ENCODE data around the gene SYT8. TPM values are rescaled to one million over a fixed set of nuclear protein-coding genes. Genes with fewer than 3 reads are reported as not detected.

SYT8 gene, protein sequence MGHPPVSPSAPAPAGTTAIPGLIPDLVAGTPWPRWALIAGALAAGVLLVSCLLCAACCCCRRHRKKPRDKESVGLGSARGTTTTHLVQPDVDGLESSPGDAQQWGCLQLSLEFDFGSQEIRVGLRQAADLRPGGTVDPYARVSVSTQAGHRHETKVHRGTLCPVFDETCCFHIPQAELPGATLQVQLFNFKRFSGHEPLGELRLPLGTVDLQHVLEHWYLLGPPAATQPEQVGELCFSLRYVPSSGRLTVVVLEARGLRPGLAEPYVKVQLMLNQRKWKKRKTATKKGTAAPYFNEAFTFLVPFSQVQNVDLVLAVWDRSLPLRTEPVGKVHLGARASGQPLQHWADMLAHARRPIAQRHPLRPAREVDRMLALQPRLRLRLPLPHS
- not detected in 2 replicates for total RNA-seq

DNA sequence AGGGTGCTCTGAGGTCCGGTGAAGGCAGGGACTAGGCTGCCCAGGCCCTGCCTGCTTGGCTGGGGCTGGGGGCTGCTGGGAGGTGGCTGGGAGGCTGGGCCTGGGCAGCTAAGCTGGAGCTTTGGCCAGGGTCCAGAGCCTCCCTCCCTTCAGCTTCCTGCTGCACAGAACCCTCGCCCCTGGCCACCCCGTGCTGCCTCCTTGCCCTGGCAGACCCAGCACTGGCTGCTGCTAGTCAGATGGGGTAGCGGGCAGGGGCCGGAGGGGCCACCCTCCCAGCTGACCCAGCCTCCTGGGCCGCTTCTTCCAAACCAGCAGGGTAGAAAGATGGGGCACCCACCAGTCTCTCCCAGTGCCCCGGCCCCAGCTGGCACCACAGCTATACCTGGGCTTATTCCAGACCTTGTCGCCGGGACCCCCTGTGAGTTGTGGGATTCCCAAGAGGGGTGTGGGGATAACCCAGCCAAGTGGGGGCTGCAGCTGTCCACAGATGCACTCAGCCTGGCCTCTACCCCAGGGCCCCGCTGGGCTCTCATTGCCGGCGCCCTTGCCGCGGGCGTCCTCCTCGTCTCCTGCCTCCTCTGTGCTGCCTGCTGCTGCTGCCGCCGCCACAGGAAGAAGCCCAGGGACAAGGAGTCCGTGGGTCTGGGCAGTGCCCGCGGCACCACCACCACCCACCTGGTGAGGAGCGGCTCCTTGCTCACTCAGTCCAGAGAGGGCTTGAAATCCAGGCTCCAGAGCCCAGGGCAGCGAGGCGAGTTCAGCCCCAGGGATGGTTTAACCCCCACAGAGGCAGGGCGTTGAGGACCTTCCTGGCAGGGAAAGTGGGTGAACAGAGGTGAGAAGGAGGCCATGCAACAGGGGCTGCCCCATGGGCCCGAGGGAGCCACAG, at the start of gene SYT8:
TSS of gene SYT8 (plus strand) at position 212 of the 892 bp plus-strand sequence. CDS start at position 328, 116 bp downstream.

DNA sequence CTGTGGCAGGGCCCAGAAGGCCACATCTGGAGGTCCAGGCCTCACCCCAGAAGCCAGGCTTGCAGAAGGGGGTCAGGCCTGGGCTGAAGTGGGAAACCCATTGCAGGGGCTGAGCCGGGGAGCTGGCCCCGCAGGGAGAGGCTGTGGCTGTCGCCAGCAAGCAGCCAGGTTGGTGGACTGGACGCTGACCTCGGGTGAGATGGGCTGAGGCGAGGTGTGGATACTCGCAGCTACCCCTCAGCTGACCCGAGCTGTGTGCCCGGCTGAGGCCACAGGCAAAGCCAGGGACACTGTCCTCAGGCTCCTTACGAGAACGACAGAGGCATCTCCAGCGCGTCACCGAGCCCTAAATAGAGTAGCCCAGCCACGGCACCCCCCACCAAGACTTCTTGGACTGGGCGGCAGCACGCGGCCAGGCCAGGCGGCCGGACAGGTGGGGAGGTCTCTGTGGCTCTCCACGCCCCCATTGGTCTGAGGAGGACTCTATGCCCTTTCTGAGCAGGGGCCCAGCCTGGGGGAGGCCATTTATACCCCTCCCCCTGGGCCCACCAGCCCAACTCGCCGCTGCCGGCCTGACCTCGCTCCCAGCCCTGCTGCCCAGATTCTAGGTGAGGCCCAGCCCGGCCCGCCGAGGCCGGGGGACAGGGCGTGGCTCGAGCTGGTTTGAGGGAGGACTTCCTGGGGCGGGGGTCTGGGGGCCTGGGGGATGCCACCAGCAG, 3.8 kb downstream of the SYT8 start, which contains the start of gene TNNI2:
TSS of gene TNNI2 (plus strand) at position 556 of the 719 bp plus-strand sequence. CDS start 716 bp downstream, outside the sequence.

DNA sequence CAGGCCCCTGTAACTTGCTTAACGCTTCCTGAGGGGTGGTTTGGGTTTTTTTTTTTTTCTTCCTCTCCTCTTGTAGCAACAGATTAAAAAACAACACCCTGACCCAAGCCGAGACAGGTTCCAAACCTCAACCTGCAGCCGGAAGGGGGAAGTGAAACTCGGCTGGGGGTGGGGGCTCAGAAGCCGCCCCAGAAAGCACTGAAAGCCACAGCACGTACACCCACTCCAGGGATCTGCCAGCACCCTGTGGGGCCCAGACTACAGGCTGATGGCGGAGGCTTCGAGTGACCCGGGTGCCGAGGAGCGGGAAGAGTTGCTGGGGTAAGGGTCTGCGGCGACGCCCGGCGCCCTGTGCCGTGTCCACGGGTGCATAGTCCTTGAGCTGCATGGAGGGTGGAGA, 18.1 kb downstream of the SYT8 start, which contains the start of gene LSP1:
TSS of gene LSP1 (plus strand) at position 208 of the 400 bp plus-strand sequence. CDS start at position 269, 61 bp downstream.

Other genes with a start within 250 kb of the SYT8 start
- gene KRTAP5-1, start 249.7 kb upstream of the SYT8 start, total RNA-seq, result not detected in 2 replicates
- gene KRTAP5-2, start 236.7 kb upstream of the SYT8 start, total RNA-seq, result not detected in 2 replicates
- not detected in 2 replicates for gene KRTAP5-3, start 226.5 kb upstream of the SYT8 start, total RNA-seq
- not detected in 2 replicates for gene KRTAP5-4, start 212.9 kb upstream of the SYT8 start, total RNA-seq
- not detected in 2 replicates for gene KRTAP5-5, start 205.2 kb upstream of the SYT8 start, total RNA-seq
- not detected in 2 replicates for gene KRTAP5-6, start 137.8 kb upstream of the SYT8 start, total RNA-seq
- 0.28 and 0.65 TPM in 2 replicates for gene IFITM10, start 84.4 kb upstream of the SYT8 start, total RNA-seq
- gene CTSD, start 71.1 kb upstream of the SYT8 start, total RNA-seq, result 131 and 251 TPM in 2 replicates
- gene TNNI2, start 4.0 kb downstream of the SYT8 start, total RNA-seq, result not detected in 2 replicates
- 0.43 and 2.6 TPM in 2 replicates for gene LSP1, start 18.1 kb downstream of the SYT8 start, total RNA-seq
- gene PRR33, start 56.9 kb downstream of the SYT8 start, total RNA-seq, result not detected in 2 replicates
- 0.37 TPM in 1 of 2 replicates, not detected in the other for gene TNNT3, start 84.7 kb downstream of the SYT8 start, total RNA-seq
- 129 and 210 TPM in 2 replicates for gene MRPL23, start 112.3 kb downstream of the SYT8 start, total RNA-seq
- 1.7 and 64.3 TPM in 2 replicates for gene H19, start 162.9 kb downstream of the SYT8 start, total RNA-seq

All from smooth muscle cell of bladder (primary cell).